ENCODE data around the gene B2M.
A peak's percentile ranks its signal among the peaks of the same experiment; 100 is the strongest.
"Not testable (repeated sequence)": the region's sequence is repeated elsewhere in the genome, so short reads cannot be mapped to it uniquely, and the experiment has no call there.

Gene B2M

GRCh38 chr15:44713006-44713966 lies 2.0 kb downstream of the B2M start:
- peak overlapping the region; percentile 87 to 88 for H3K4me3 ChIP-seq (ENCODE audit: low read depth in 1 of 2, low read length in 2 of 2)
- H3K27me3 ChIP-seq (ENCODE audit: control insufficient read depth in 1 of 2, insufficient read depth in 2 of 2, low read length in 2 of 2), result no peaks in the 10 kb centered on the region
- H3K27ac ChIP-seq (ENCODE audit: low read depth, low read length), result peak overlapping the region; percentile 100
- H3K9me3 ChIP-seq (ENCODE audit: control insufficient read depth in 1 of 2, low read length in 2 of 2), result no peaks in the 10 kb centered on the region
- H3K36me3 ChIP-seq (ENCODE audit: control insufficient read depth in 1 of 2, insufficient read depth in 2 of 2, low read length in 2 of 2), result peaks cover 35 to 40% of the 10 kb centered on the region in 2 donors
- peak overlapping the region; percentile 98 to 100 for H3K9ac ChIP-seq (ENCODE audit: low read depth in 1 of 2, low read length in 2 of 2)
- H3K4me1 ChIP-seq (ENCODE audit: control insufficient read depth in 1 of 2, insufficient read depth in 2 of 2, low read length in 2 of 2), result peaks cover 22 to 36% of the 10 kb centered on the region in 2 donors

- Histone ChIP-seq H3K4me1 (ENCODE audit: control insufficient read depth in 1 of 2, insufficient read depth in 2 of 2, low read length in 2 of 2) (peaks cover 34 to 35% of the 10 kb centered on the region in 2 donors), H3K9ac (ENCODE audit: low read depth in 1 of 2, low read length in 2 of 2) (peak overlapping the region in 1 of 2 donors; percentile 54), H3K27me3 (ENCODE audit: control insufficient read depth in 1 of 2, insufficient read depth in 2 of 2, low read length in 2 of 2) (no peaks in the 10 kb centered on the region), H3K4me3 (ENCODE audit: low read depth in 1 of 2, low read length in 2 of 2) (peak overlapping the region; percentile 11 to 17), H3K27ac (ENCODE audit: low read depth, low read length) (no peak overlapping the region), H3K9me3 (ENCODE audit: control insufficient read depth in 1 of 2, low read length in 2 of 2) (no peaks in the 10 kb centered on the region), H3K36me3 (ENCODE audit: control insufficient read depth in 1 of 2, insufficient read depth in 2 of 2, low read length in 2 of 2) (peaks cover 46 to 47% of the 10 kb centered on the region in 2 donors)
These were observed 4.0 kb downstream of the B2M start for GRCh38 chr15:44715142-44715796.

DNA sequence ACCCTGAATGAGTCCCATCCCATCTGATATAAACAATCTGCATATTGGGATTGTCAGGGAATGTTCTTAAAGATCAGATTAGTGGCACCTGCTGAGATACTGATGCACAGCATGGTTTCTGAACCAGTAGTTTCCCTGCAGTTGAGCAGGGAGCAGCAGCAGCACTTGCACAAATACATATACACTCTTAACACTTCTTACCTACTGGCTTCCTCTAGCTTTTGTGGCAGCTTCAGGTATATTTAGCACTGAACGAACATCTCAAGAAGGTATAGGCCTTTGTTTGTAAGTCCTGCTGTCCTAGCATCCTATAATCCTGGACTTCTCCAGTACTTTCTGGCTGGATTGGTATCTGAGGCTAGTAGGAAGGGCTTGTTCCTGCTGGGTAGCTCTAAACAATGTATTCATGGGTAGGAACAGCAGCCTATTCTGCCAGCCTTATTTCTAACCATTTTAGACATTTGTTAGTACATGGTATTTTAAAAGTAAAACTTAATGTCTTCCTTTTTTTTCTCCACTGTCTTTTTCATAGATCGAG lies 4.5 kb downstream of the B2M start:
- H3K27ac ChIP-seq (ENCODE audit: low read depth, low read length), result no peak overlapping the region

DNA sequence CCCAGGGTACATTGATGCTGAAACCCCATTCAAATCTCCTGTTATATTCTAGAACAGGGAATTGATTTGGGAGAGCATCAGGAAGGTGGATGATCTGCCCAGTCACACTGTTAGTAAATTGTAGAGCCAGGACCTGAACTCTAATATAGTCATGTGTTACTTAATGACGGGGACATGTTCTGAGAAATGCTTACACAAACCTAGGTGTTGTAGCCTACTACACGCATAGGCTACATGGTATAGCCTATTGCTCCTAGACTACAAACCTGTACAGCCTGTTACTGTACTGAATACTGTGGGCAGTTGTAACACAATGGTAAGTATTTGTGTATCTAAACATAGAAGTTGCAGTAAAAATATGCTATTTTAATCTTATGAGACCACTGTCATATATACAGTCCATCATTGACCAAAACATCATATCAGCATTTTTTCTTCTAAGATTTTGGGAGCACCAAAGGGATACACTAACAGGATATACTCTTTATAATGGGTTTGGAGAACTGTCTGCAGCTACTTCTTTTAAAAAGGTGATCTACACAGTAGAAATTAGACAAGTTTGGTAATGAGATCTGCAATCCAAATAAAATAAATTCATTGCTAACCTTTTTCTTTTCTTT lies 5.8 kb downstream of the B2M start:
- Histone ChIP-seq H3K27ac (ENCODE audit: low read depth, low read length) (no peak overlapping the region), H3K4me3 (ENCODE audit: low read depth in 1 of 2, low read length in 2 of 2) (no peak overlapping the region), H3K4me1 (ENCODE audit: control insufficient read depth in 1 of 2, insufficient read depth in 2 of 2, low read length in 2 of 2) (peaks cover 34 to 35% of the 10 kb centered on the region in 2 donors), H3K9ac (ENCODE audit: low read depth in 1 of 2, low read length in 2 of 2) (no peak overlapping the region), H3K36me3 (ENCODE audit: control insufficient read depth in 1 of 2, insufficient read depth in 2 of 2, low read length in 2 of 2) (peaks cover 46 to 47% of the 10 kb centered on the region in 2 donors), H3K27me3 (ENCODE audit: control insufficient read depth in 1 of 2, insufficient read depth in 2 of 2, low read length in 2 of 2) (no peaks in the 10 kb centered on the region), H3K9me3 (ENCODE audit: control insufficient read depth in 1 of 2, low read length in 2 of 2) (no peaks in the 10 kb centered on the region)

More for the DNA sequence above, 4.5 kb downstream of the B2M start:
- H3K27me3 ChIP-seq (ENCODE audit: control insufficient read depth in 1 of 2, insufficient read depth in 2 of 2, low read length in 2 of 2), result no peaks in the 10 kb centered on the region
- H3K4me3 ChIP-seq (ENCODE audit: low read depth in 1 of 2, low read length in 2 of 2), result peak overlapping the region; percentile 17 to 25
- peaks cover 46 to 47% of the 10 kb centered on the region in 2 donors for H3K36me3 ChIP-seq (ENCODE audit: control insufficient read depth in 1 of 2, insufficient read depth in 2 of 2, low read length in 2 of 2)
- H3K9ac ChIP-seq (ENCODE audit: low read depth in 1 of 2, low read length in 2 of 2), result peak overlapping the region in 1 of 2 donors; percentile 54
- H3K9me3 ChIP-seq (ENCODE audit: control insufficient read depth in 1 of 2, low read length in 2 of 2), result no peaks in the 10 kb centered on the region
- H3K4me1 ChIP-seq (ENCODE audit: control insufficient read depth in 1 of 2, insufficient read depth in 2 of 2, low read length in 2 of 2), result peaks cover 34 to 35% of the 10 kb centered on the region in 2 donors

- peaks cover 43 to 47% of the 10 kb centered on the region in 2 donors for H3K36me3 ChIP-seq (ENCODE audit: control insufficient read depth in 1 of 2, insufficient read depth in 2 of 2, low read length in 2 of 2)
- peaks cover 34 to 36% of the 10 kb centered on the region in 2 donors for H3K4me1 ChIP-seq (ENCODE audit: control insufficient read depth in 1 of 2, insufficient read depth in 2 of 2, low read length in 2 of 2)
- no peak overlapping the region for H3K4me3 ChIP-seq (ENCODE audit: low read depth in 1 of 2, low read length in 2 of 2)
- no peaks in the 10 kb centered on the region for H3K9me3 ChIP-seq (ENCODE audit: control insufficient read depth in 1 of 2, low read length in 2 of 2)
- H3K9ac ChIP-seq (ENCODE audit: low read depth in 1 of 2, low read length in 2 of 2), result no peak overlapping the region
- no peaks in the 10 kb centered on the region for H3K27me3 ChIP-seq (ENCODE audit: control insufficient read depth in 1 of 2, insufficient read depth in 2 of 2, low read length in 2 of 2)
- no peak overlapping the region for H3K27ac ChIP-seq (ENCODE audit: low read depth, low read length)
These were observed 7.0 kb downstream of the B2M start for GRCh38 chr15:44718180-44718926.

DNA sequence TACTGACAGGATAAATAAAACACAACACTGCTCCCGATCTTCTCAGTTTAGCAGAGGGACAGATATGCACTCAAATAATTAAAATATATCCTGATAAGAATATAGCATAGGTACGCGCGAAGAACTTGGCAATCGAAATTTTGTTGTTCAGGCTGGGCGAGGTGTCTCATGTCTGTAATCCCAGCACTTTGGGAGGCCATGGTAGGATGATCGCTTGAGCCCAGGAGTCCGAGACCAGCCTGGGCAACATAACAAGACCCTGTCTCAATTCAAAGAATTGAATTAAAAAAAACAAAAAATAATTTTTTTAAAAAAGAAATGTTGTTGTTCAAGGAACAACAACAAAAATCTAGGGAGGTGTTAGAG lies 7.6 kb downstream of the B2M start:
- Histone ChIP-seq H3K27ac (ENCODE audit: low read depth, low read length) (no peak overlapping the region), H3K9me3 (ENCODE audit: control insufficient read depth in 1 of 2, low read length in 2 of 2) (no peaks in the 10 kb centered on the region), H3K4me3 (ENCODE audit: low read depth in 1 of 2, low read length in 2 of 2) (no peak overlapping the region), H3K4me1 (ENCODE audit: control insufficient read depth in 1 of 2, insufficient read depth in 2 of 2, low read length in 2 of 2) (peaks cover 33 to 41% of the 10 kb centered on the region in 2 donors), H3K36me3 (ENCODE audit: control insufficient read depth in 1 of 2, insufficient read depth in 2 of 2, low read length in 2 of 2) (peaks cover 43 to 47% of the 10 kb centered on the region in 2 donors), H3K27me3 (ENCODE audit: control insufficient read depth in 1 of 2, insufficient read depth in 2 of 2, low read length in 2 of 2) (no peaks in the 10 kb centered on the region), H3K9ac (ENCODE audit: low read depth in 1 of 2, low read length in 2 of 2) (no peak overlapping the region)

DNA sequence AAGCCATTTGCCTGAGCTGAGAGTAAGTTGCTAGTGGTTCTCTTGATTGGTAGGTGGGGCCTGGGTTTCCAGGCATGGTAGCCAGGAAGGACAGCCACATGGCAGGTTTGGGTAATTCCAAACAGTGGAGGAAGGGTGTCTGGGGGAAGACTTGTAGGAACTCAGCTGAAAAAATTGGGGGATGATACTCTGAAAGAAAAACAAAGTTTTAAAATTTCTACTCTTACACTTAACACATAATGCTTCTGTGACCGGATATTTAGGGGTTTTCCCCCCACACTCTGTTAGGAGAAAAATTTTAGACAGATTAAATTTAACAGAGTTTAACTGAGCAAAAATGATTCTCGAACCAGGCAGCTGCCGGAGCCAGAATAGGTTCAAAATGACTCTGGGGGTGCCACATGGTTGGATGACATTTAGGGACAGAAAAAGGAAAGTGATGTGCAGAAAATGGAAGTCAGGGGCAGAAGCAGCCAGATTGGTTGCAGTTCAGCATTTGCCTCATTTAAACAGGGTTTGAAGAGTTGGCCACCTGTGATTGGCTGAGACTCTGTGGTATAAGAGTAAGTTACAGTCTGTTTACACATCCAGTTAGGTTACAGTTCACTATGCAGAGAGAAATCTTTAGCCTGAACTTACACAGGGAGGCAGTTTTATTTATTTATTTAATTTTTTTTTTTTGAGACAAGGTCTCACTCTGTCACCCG lies 8.1 kb downstream of the B2M start:
- Histone ChIP-seq H3K9me3 (ENCODE audit: control insufficient read depth in 1 of 2, low read length in 2 of 2) (no peaks in the 10 kb centered on the region), H3K27ac (ENCODE audit: low read depth, low read length) (no peak overlapping the region), H3K27me3 (ENCODE audit: control insufficient read depth in 1 of 2, insufficient read depth in 2 of 2, low read length in 2 of 2) (no peaks in the 10 kb centered on the region), H3K4me1 (ENCODE audit: control insufficient read depth in 1 of 2, insufficient read depth in 2 of 2, low read length in 2 of 2) (peaks cover 29 to 36% of the 10 kb centered on the region in 2 donors), H3K4me3 (ENCODE audit: low read depth in 1 of 2, low read length in 2 of 2) (no peak overlapping the region), H3K9ac (ENCODE audit: low read depth in 1 of 2, low read length in 2 of 2) (no peak overlapping the region), H3K36me3 (ENCODE audit: control insufficient read depth in 1 of 2, insufficient read depth in 2 of 2, low read length in 2 of 2) (peaks cover 38 to 47% of the 10 kb centered on the region in 2 donors)

- not testable (repeated sequence) for H3K9me3 ChIP-seq (ENCODE audit: control insufficient read depth in 1 of 2, low read length in 2 of 2); H3K9ac ChIP-seq (ENCODE audit: low read depth in 1 of 2, low read length in 2 of 2); H3K27me3 ChIP-seq (ENCODE audit: control insufficient read depth in 1 of 2, insufficient read depth in 2 of 2, low read length in 2 of 2); H3K27ac ChIP-seq (ENCODE audit: low read depth, low read length); H3K4me3 ChIP-seq (ENCODE audit: low read depth in 1 of 2, low read length in 2 of 2)
- H3K36me3 ChIP-seq (ENCODE audit: control insufficient read depth in 1 of 2, insufficient read depth in 2 of 2, low read length in 2 of 2), result peaks cover 38 to 45% of the 10 kb centered on the region in 2 donors
- peaks cover 25 to 33% of the 10 kb centered on the region in 2 donors for H3K4me1 ChIP-seq (ENCODE audit: control insufficient read depth in 1 of 2, insufficient read depth in 2 of 2, low read length in 2 of 2)
These were observed 8.7 kb downstream of the B2M start for GRCh38 chr15:44720000-44720435.

All from duodenal mucosa (tissue), 2 donors.